B cell (primary cell): ENCODE data around the gene TUFM. TPM values are rescaled to one million over a fixed set of nuclear protein-coding genes. Genes with fewer than 3 reads are reported as not detected.

Experiments used
- ATAC-seq: fragments of 200-7000 bp; cut with Tn5 transposase; one replicate; pipeline ENCODE4 v1.10.0; 2021; ENCODE audit warnings: low read depth, mild to moderate bottlenecking, moderate number of reproducible peaks, moderate library complexity
- CTCF ChIA-PET: fragments of 350-600 bp; sonication (Branson Sonifier 250); formaldehyde crosslinking; loops from one replicate; lab custom pipeline; 2021; ENCODE audit warnings: antibody characterized with exemption, inconsistent platforms; lab: Charles Lee
- POLR2A ChIA-PET: fragments of 350-600 bp; sonication (Branson Sonifier 250); formaldehyde crosslinking; loops from one replicate; lab custom pipeline; 2021; ENCODE audit warnings: antibody characterized with exemption; lab: Charles Lee
- DNase-seq: peaks from one replicate; pipeline ENCODE4 v3.0.0; 2013
- H2AFZ ChIP-seq: 2 replicates; pipeline ENCODE4 v1.6.1; 2012; ENCODE audit warnings: mild to moderate bottlenecking, low read depth, low read length; ENCODE audit not compliant: insufficient read depth, poor library complexity, severe bottlenecking
- H3K27ac ChIP-seq, 2 donors: 1 replicate in 1 of 2; 2 replicates in 1 of 2; pipeline ENCODE4 v1.5.1; 2012 to 2013; ENCODE audit warnings: low read length in 2 of 2, mild to moderate bottlenecking in 2 of 2, moderate library complexity in 1 of 2
- H3K27me3 ChIP-seq, 4 experiments: fragments of 200-600 bp in 1 of 4; sonication (generic) in 1 of 4; replicated peaks in 1 of 4; 1 replicate in 2 of 4; 2 replicates in 2 of 4; pipeline versions ENCODE4 v1.6.1 to v1.7.0; 2013 to 2016; ENCODE audit warnings: low read length in 3 of 4, mild to moderate bottlenecking in 2 of 4, mixed read lengths in 1 of 4, moderate library complexity in 1 of 4; ENCODE audit not compliant: insufficient read depth in 4 of 4, control insufficient read depth in 3 of 4; ENCODE audit errors: control extremely low read depth in 1 of 4
- H3K36me3 ChIP-seq, 2 experiments: replicated peaks in 1 of 2; 1 replicate in 1 of 2; 2 replicates in 1 of 2; pipeline versions ENCODE4 v1.6.1 to v1.7.1; 2013; ENCODE audit warnings: low read length in 1 of 2; ENCODE audit not compliant: insufficient read depth in 2 of 2, control insufficient read depth in 1 of 2; ENCODE audit errors: control extremely low read depth in 1 of 2, extremely low read depth in 1 of 2
- H3K4me1 ChIP-seq, 2 donors: fragments of 200-600 bp in 1 of 2; sonication (generic) in 1 of 2; 1 replicate in 1 of 2; 2 replicates in 1 of 2; pipeline versions ENCODE4 v1.5.1 to v1.6.1; 2013 to 2017; ENCODE audit warnings: low read length in 2 of 2; ENCODE audit not compliant: control insufficient read depth in 2 of 2, insufficient read depth in 2 of 2
- H3K4me2 ChIP-seq: replicated peaks from 2 replicates; pipeline ENCODE3; 2012; ENCODE audit warnings: mild to moderate bottlenecking, low read depth, low read length; ENCODE audit not compliant: poor library complexity, severe bottlenecking
- H3K4me3 ChIP-seq, 5 experiments: fragments of 200-600 bp in 1 of 5; sonication (generic) in 1 of 5; 1 replicate in 3 of 5; 2 replicates in 2 of 5; pipeline versions ENCODE4 v1.5.1 to v1.7.0; 2011 to 2016; ENCODE audit warnings: low read length in 4 of 5, mild to moderate bottlenecking in 4 of 5, low read depth in 2 of 5, control low read depth in 1 of 5, moderate library complexity in 1 of 5; ENCODE audit not compliant: insufficient read depth in 1 of 5; ENCODE audit errors: control extremely low read depth in 1 of 5, extremely low read depth in 1 of 5
- H3K79me2 ChIP-seq: fragments of 200-600 bp; sonication (generic); one replicate; pipeline ENCODE4 v1.6.0; 2016; ENCODE audit warnings: low read length; ENCODE audit not compliant: control insufficient read depth, insufficient read depth
- H3K9ac ChIP-seq: fragments of 200-600 bp; sonication (generic); 2 replicates; pipeline ENCODE4 v1.6.1; 2017; ENCODE audit warnings: mild to moderate bottlenecking, low read length, moderate library complexity
- H3K9me3 ChIP-seq, 3 donors: one replicate each; pipeline versions ENCODE4 v1.6.1 to v1.7.1; 2013; ENCODE audit warnings: low read length in 2 of 3; ENCODE audit not compliant: control insufficient read depth in 2 of 3, insufficient read depth in 1 of 3; ENCODE audit errors: control extremely low read depth in 1 of 3
- H4K20me1 ChIP-seq: 2 replicates; pipeline ENCODE4 v1.6.0; 2012; ENCODE audit warnings: mild to moderate bottlenecking, low read length; ENCODE audit not compliant: insufficient read depth, control insufficient read depth, poor library complexity, severe bottlenecking
- H3K27ac Mint-ChIP-seq: one replicate; pipeline ENCODE4 v1.8.0; 2021; ENCODE audit warnings: mixed read lengths
- H3K27me3 Mint-ChIP-seq: one replicate; pipeline ENCODE4 v1.8.0; 2021; ENCODE audit warnings: mixed read lengths
- H3K4me1 Mint-ChIP-seq: one replicate; pipeline ENCODE4 v1.8.0; 2021; ENCODE audit warnings: mixed read lengths
- H3K4me3 Mint-ChIP-seq: one replicate; pipeline ENCODE4 v1.8.0; 2021; ENCODE audit warnings: mixed read lengths
- H3K9me3 Mint-ChIP-seq: one replicate; pipeline ENCODE4 v1.8.0; 2022; ENCODE audit warnings: mixed read lengths; ENCODE audit not compliant: insufficient read depth
- CTCF ChIP-seq: fragments of 200-600 bp; IDR thresholded peaks from one replicate; pipeline ENCODE4 v1.8.0; 2022; ENCODE audit warnings: antibody characterized with exemption, mild to moderate bottlenecking
- EZH2 ChIP-seq: IDR thresholded peaks from 2 replicates; pipeline ENCODE4 v1.6.1; 2012; ENCODE audit warnings: borderline replicate concordance, low read depth, mild to moderate bottlenecking, moderate library complexity, low read length; ENCODE audit not compliant: insufficient read depth, poor library complexity, severe bottlenecking
- WGBS: methylation state at CpG from one replicate; pipeline ENCODE4 v1.1.5; 2013; ENCODE audit warnings: missing lambda C conversion rate; ENCODE audit not compliant: insufficient coverage; 5-methylcytosine and 5-hydroxymethylcytosine counted together
- intact Hi-C: fragments of 100-400 bp; cut with micrococcal nuclease; formaldehyde crosslinking; loops from one replicate; pipeline ENCODE4 v1.10.0; 2022
- polyA plus RNA-seq: library from polyadenylated mRNA; depleted of rRNA; stranded (reverse); fragments of >200 nt; gene quantifications from 2 replicates; pipeline ENCODE4 v1.2.3, GENCODE V29; 2012
- total RNA-seq, 2 donors: library from RNA; stranded (reverse); fragments of 120-200 nt in 1 of 2; gene quantifications; 1 replicate in 1 of 2; 2 replicates in 1 of 2; pipeline versions ENCODE4 v1.2.3 to v1.2.4, GENCODE V29; 2013 to 2022

The TUFM gene
- total and polyA plus RNA-seq, 2 donors (not counting 1 experiment from before 2014, with no cell fraction given): 126 to 129 TPM

GRCh38 chr16:28844226-28844885, 1.8 kb downstream of the TUFM start:
- Histone ChIP-seq H3K36me3 (peaks cover 4 to 35% of the 10 kb centered on the region in 2 experiments), H3K27me3 (no peaks in the 10 kb centered on the region), H3K9me3 (no peaks in the 10 kb centered on the region), H3K4me2 (peak overlapping the region; percentile 89), H3K9ac (no peak overlapping the region), H3K79me2 (peaks cover 42% of the 10 kb centered on the region), H3K4me3 (no peak overlapping the region), H3K27ac (no peak overlapping the region), H4K20me1 (peaks cover 19% of the 10 kb centered on the region), H3K4me1 (peaks cover 18 to 26% of the 10 kb centered on the region in 2 donors), H2AFZ (no peak overlapping the region)
- ChIA-PET CTCF (interaction anchor here (0.6 to 1.7 kb wide), 2 partner anchors 72 to 101 kb away, joined by 4 to 6 read pairs; no protein-coding TSS in a partner anchor), POLR2A (interaction anchor here (0.8 to 5.1 kb wide), 2 partner anchors 19 to 21 kb away, joined by 6 to 56 read pairs; partner anchors contain the start of genes ATXN2L and SH2B1)
- 94% methylated on average over 17 of the region's 19 CpGs for WGBS
- Mint-ChIP-seq H3K4me3 (peak overlapping the region; percentile 91), H3K27me3 (no peaks in the 10 kb centered on the region), H3K9me3 (no peaks in the 10 kb centered on the region), H3K4me1 (peaks cover 30% of the 10 kb centered on the region), H3K27ac (peak overlapping the region; percentile 26)
- intact Hi-C loops: no loop called here
- DNase-seq (no peak), ATAC-seq (no peak)
- no peak for TF ChIP-seq EZH2
- TF ChIP-seq CTCF: no peak

- Histone ChIP-seq H3K4me1 (peaks cover 18 to 26% of the 10 kb centered on the region in 2 donors), H3K27me3 (no peaks in the 10 kb centered on the region), H2AFZ (no peak overlapping the region), H4K20me1 (peaks cover 19% of the 10 kb centered on the region), H3K4me2 (no peak overlapping the region), H3K27ac (no peak overlapping the region), H3K79me2 (peaks cover 37% of the 10 kb centered on the region), H3K36me3 (peaks cover 4 to 35% of the 10 kb centered on the region in 2 experiments), H3K9ac (no peak overlapping the region), H3K9me3 (no peaks in the 10 kb centered on the region), H3K4me3 (no peak overlapping the region)
- Mint-ChIP-seq H3K9me3 (no peaks in the 10 kb centered on the region), H3K4me3 (peak overlapping the region; percentile 91), H3K27me3 (no peaks in the 10 kb centered on the region), H3K27ac (no peak overlapping the region), H3K4me1 (peaks cover 28% of the 10 kb centered on the region)
- ChIA-PET POLR2A (no interaction called here), CTCF (interaction anchor here (1.7 kb wide), 1 partner anchor 102 kb away, joined by 6 read pairs; no protein-coding TSS in a partner anchor)
- no peak for ATAC-seq
- TF ChIP-seq EZH2 (no peak), CTCF (no peak)
- DNase-seq: no peak
- 95% methylated on average over 9 of the region's 12 CpGs for WGBS
- intact Hi-C loops: no loop called here
These were observed 2.4 kb downstream of the TUFM start for GRCh38 chr16:28843766-28844165.
